ENCODE measurements around the gene PCDHB16. TPM values are rescaled to one million over a fixed set of nuclear protein-coding genes. Genes with fewer than 3 reads are reported as not detected.
"Not testable (repeated sequence)": the region's sequence is repeated elsewhere in the genome, so short reads cannot be mapped to it uniquely, and the experiment has no call there.

Gene PCDHB16
- polyA plus RNA-seq, 1 experiment, result 0.21 TPM

DNA sequence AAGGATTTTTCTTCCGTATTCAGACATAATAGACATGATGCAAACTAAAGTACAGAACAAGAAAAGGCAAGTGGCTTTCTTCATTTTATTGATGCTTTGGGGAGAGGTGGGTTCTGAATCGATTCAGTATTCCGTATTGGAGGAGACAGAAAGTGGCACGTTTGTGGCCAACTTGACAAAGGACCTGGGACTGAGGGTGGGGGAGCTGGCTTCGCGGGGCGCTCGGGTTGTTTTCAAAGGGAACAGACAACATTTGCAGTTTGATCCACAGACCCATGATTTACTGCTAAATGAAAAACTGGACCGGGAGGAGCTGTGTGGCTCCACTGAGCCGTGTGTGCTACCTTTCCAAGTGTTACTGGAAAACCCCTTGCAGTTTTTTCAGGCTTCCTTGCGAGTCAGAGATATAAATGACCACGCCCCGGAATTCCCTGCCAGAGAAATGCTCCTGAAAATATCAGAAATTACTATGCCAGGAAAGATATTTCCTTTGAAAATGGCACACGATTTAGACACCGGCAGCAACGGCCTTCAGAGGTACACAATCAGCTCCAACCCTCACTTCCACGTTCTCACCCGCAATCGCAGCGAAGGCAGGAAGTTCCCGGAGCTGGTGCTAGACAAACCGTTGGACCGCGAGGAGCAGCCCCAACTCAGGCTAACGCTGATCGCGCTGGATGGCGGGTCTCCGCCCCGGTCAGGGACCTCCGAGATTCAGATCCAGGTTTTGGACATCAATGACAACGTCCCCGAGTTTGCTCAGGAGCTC is 31.8 kb upstream of the PCDHB16 start:
- ChIA-PET CTCF (interaction anchor here (0.6 to 1.5 kb wide), 5 partner anchors 9 to 180 kb away, joined by 3 to 4 read pairs (median 3); partner anchors contain the start of gene PCDHB9), POLR2A (no interaction called here)
- H3K36me3 ChIP-seq (ENCODE audit: control insufficient read depth, insufficient read depth, low read length), result no peaks in the 10 kb centered on the region
- DNase-seq (ENCODE audit: low read depth), result no peak
- TF ChIP-seq, protein P1, sequence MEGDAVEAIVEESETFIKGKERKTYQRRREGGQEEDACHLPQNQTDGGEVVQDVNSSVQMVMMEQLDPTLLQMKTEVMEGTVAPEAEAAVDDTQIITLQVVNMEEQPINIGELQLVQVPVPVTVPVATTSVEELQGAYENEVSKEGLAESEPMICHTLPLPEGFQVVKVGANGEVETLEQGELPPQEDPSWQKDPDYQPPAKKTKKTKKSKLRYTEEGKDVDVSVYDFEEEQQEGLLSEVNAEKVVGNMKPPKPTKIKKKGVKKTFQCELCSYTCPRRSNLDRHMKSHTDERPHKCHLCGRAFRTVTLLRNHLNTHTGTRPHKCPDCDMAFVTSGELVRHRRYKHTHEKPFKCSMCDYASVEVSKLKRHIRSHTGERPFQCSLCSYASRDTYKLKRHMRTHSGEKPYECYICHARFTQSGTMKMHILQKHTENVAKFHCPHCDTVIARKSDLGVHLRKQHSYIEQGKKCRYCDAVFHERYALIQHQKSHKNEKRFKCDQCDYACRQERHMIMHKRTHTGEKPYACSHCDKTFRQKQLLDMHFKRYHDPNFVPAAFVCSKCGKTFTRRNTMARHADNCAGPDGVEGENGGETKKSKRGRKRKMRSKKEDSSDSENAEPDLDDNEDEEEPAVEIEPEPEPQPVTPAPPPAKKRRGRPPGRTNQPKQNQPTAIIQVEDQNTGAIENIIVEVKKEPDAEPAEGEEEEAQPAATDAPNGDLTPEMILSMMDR (IDR thresholded peaks at IDR 0.05; ENCODE audit: insufficient read depth, low read depth, low read length), result no peak
- no peak overlapping the region for H3K4me3 ChIP-seq (ENCODE audit: low read depth, low read length)
- H3K27me3 ChIP-seq (ENCODE audit: control insufficient read depth, insufficient read depth, low read length), result no peaks in the 10 kb centered on the region

DNA sequence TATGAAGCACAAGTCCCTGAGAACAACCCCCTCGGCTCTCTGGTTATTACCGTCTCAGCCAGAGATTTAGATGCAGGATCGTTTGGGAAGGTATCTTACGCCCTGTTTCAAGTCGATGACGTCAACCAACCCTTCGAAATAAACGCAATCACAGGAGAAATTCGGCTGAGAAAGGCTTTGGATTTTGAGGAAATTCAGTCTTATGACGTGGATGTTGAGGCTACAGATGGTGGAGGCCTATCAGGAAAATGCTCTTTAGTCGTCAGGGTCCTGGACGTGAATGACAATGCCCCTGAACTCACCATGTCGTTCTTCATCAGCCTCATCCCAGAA is 31.2 kb upstream of the PCDHB16 start:
- ChIA-PET POLR2A (no interaction called here), CTCF (interaction anchor here (1.5 kb wide), 1 partner anchor 29 kb away, joined by 4 read pairs; no protein-coding TSS in a partner anchor)
- Histone ChIP-seq H3K36me3 (ENCODE audit: control insufficient read depth, insufficient read depth, low read length) (no peaks in the 10 kb centered on the region), H3K27me3 (ENCODE audit: control insufficient read depth, insufficient read depth, low read length) (no peaks in the 10 kb centered on the region), H3K4me3 (ENCODE audit: low read depth, low read length) (no peak overlapping the region)
- no peak for DNase-seq (ENCODE audit: low read depth)
- TF ChIP-seq, protein P1 (IDR thresholded peaks at IDR 0.05; ENCODE audit: insufficient read depth, low read depth, low read length), result no peak

DNA sequence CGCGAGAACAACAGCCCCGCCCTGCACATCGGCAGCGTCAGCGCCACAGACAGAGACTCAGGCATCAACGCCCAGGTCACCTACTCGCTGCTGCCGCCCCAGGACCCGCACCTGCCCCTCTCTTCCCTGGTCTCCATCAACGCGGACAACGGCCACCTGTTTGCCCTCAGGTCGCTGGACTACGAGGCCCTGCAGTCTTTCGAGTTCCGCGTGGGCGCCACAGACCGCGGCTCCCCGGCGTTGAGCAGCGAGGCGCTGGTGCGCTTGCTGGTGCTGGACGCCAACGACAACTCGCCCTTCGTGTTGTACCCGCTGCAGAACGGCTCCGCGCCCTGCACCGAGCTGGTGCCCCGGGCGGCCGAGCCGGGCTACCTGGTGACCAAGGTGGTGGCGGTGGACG is 30.6 kb upstream of the PCDHB16 start:
- H3K36me3 ChIP-seq (ENCODE audit: control insufficient read depth, insufficient read depth, low read length), result not testable (repeated sequence)

DNA sequence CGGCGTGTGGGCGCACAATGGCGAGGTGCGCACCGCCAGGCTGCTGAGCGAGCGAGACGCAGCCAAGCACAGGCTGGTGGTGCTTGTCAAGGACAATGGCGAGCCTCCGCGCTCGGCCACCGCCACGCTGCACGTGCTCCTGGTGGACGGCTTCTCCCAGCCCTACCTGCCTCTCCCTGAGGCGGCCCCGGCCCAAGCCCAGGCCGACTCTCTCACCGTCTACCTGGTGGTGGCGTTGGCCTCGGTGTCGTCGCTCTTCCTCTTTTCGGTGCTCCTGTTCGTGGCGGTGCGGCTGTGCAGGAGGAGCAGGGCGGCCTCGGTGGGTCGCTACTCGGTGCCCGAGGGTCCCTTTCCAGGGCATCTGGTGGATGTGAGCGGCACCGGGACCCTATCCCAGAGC is 30.1 kb upstream of the PCDHB16 start:
- H3K36me3 ChIP-seq (ENCODE audit: control insufficient read depth, insufficient read depth, low read length); H3K4me3 ChIP-seq (ENCODE audit: low read depth, low read length); POLR2A ChIA-PET; CTCF ChIA-PET; DNase-seq (ENCODE audit: low read depth); H3K27me3 ChIP-seq (ENCODE audit: control insufficient read depth, insufficient read depth, low read length): not testable (repeated sequence)

More for the DNA sequence above, 30.6 kb upstream of the PCDHB16 start:
- H3K27me3 ChIP-seq (ENCODE audit: control insufficient read depth, insufficient read depth, low read length); DNase-seq (ENCODE audit: low read depth); H3K4me3 ChIP-seq (ENCODE audit: low read depth, low read length); CTCF ChIA-PET; POLR2A ChIA-PET: not testable (repeated sequence)

DNA sequence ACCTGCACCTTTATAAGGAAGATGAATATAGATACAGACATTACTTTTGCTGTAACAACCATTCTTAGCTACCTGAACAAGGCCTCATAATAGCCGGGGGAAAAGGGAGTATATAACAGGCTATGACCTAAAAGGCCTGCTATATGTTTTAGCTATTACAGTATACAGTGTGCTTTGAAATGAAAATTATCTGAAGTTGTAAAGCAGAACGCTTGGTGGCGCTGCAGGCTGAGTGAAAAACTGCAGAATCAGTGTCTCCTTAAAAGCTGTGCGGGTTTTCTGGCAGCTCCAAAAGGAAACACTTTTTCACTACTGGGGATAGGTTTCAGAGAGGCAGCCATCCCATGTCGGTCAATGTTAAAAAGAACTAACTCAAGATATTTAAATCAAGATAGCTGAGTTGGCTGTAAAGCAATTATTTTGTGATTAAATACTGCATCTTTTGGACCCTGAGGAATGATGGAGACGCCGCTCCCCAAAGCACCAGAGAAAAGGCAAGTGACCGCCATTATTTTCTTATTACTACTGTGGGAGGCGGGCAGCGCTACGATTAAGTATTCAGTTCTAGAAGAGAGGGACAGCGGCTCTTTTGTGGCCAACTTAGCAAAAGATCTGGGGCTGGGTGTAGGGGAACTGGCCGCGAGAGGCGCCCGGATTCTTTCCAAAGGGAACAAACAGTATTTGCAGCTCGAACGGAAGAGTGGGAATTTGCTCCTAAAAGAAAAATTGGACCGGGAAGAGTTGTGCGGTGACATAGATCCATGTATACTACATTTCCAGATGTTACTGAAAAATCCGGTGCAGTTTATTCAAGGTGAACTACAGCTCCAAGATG is 26.4 kb upstream of the PCDHB16 start:
- TF ChIP-seq, protein P1 (IDR thresholded peaks at IDR 0.05; ENCODE audit: insufficient read depth, low read depth, low read length), result no peak
- Histone ChIP-seq H3K4me3 (ENCODE audit: low read depth, low read length) (no peak overlapping the region), H3K36me3 (ENCODE audit: control insufficient read depth, insufficient read depth, low read length) (no peaks in the 10 kb centered on the region), H3K27me3 (ENCODE audit: control insufficient read depth, insufficient read depth, low read length) (no peaks in the 10 kb centered on the region)
- no peak for DNase-seq (ENCODE audit: low read depth)
- POLR2A ChIA-PET, result no interaction called here
- CTCF ChIA-PET, result no interaction called here

DNA sequence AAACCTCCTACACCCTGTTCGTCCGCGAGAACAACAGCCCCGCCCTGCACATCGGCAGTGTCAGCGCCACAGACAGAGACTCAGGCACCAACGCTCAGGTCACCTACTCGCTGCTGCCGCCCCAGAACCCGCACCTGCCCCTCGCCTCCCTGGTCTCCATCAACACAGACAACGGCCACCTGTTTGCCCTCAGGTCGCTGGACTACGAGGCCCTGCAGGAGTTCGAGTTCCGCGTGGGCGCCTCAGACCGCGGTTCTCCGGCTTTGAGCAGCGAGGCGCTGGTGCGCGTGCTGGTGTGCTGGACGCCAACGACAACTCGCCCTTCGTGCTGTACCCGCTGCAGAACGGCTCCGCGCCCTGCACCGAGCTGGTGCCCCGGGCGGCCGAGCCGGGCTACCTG is 24.8 kb upstream of the PCDHB16 start:
- H3K27me3 ChIP-seq (ENCODE audit: control insufficient read depth, insufficient read depth, low read length); H3K4me3 ChIP-seq (ENCODE audit: low read depth, low read length); H3K36me3 ChIP-seq (ENCODE audit: control insufficient read depth, insufficient read depth, low read length); DNase-seq (ENCODE audit: low read depth); CTCF ChIA-PET; POLR2A ChIA-PET: not testable (repeated sequence)

DNA sequence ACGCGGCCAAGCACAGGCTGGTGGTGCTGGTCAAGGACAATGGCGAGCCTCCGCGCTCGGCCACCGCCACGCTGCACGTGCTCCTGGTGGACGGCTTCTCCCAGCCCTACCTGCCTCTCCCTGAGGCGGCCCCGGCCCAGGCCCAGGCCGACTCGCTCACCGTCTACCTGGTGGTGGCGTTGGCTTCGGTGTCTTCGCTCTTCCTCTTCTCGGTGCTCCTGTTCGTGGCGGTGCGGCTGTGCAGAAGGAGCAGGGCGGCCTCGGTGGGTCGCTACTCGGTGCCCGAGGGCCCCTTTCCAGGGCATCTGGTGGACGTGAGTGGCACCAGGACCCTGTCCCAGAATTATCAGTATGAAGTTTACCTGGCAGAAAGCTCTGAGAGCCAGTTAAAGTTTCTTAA is 24.3 kb upstream of the PCDHB16 start:
- POLR2A ChIA-PET; H3K27me3 ChIP-seq (ENCODE audit: control insufficient read depth, insufficient read depth, low read length); CTCF ChIA-PET; H3K4me3 ChIP-seq (ENCODE audit: low read depth, low read length); H3K36me3 ChIP-seq (ENCODE audit: control insufficient read depth, insufficient read depth, low read length); DNase-seq (ENCODE audit: low read depth): not testable (repeated sequence)

Data from BJ (cell line).